A673 (cell line): ENCODE results near the gene ATP6AP1.

Source experiments
- EZH2 ChIP-seq: fragments of 200-600 bp; sonication (generic); IDR thresholded peaks from 2 replicates; pipeline ENCODE4 v1.6.1; 2017; ENCODE audit warnings: borderline replicate concordance, low read depth, mild to moderate bottlenecking, mixed read lengths, antibody characterized with exemption, low read length; ENCODE audit not compliant: poor library complexity, severe bottlenecking
- TF ChIP-seq, protein P1 (sequence below): fragments of 300-800, 200-600 bp; sonication (generic); conservative IDR thresholded peaks from 2 replicates; pipeline ENCODE4 v1.5.1; 2017; ENCODE audit warnings: low read depth, mild to moderate bottlenecking, antibody characterized with exemption, low read length, moderate library complexity, mixed read lengths

DNA sequence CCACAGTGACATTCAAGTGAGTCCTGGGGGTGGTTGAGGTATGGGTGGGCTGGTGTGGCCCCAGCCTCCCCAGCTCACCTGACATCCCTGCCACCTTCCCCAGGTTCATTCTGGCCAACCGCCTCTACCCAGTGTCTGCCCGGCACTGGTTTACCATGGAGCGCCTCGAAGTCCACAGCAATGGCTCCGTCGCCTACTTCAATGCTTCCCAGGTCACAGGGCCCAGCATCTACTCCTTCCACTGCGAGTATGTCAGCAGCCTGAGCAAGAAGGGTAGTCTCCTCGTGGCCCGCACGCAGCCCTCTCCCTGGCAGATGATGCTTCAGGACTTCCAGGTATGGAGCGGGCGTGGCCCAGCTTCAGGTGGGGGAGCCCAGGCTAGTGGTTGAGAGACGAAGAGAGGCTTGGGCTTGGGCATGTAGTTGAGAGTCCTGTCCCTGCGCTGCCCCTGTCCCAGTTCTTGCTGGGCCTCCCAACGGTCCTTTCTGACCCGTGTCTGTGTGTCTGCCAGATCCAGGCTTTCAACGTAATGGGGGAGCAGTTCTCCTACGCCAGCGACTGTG lies 6.8 kb downstream of the ATP6AP1 start:
- TF ChIP-seq, protein P1, sequence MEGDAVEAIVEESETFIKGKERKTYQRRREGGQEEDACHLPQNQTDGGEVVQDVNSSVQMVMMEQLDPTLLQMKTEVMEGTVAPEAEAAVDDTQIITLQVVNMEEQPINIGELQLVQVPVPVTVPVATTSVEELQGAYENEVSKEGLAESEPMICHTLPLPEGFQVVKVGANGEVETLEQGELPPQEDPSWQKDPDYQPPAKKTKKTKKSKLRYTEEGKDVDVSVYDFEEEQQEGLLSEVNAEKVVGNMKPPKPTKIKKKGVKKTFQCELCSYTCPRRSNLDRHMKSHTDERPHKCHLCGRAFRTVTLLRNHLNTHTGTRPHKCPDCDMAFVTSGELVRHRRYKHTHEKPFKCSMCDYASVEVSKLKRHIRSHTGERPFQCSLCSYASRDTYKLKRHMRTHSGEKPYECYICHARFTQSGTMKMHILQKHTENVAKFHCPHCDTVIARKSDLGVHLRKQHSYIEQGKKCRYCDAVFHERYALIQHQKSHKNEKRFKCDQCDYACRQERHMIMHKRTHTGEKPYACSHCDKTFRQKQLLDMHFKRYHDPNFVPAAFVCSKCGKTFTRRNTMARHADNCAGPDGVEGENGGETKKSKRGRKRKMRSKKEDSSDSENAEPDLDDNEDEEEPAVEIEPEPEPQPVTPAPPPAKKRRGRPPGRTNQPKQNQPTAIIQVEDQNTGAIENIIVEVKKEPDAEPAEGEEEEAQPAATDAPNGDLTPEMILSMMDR: no peak
- no peak for TF ChIP-seq EZH2
